Hepatocyte (in vitro differentiated cells): ENCODE results near the gene CES3. TPM values are rescaled to one million over a fixed set of nuclear protein-coding genes. Genes with fewer than 3 reads are reported as not detected.

Experiments used
- DNase-seq: peaks from one replicate; pipeline ENCODE4 v3.0.0-alpha.2; 2016; ENCODE audit warnings: low spot score
- H2AFZ ChIP-seq: fragments of 200-600 bp; sonication (generic); 2 replicates; pipeline ENCODE4 v1.6.0; 2016; ENCODE audit warnings: antibody characterized with exemption, mild to moderate bottlenecking
- H3K27ac ChIP-seq: fragments of 200-600 bp; sonication (generic); 2 replicates; pipeline ENCODE4 v1.5.1; 2016; ENCODE audit warnings: mild to moderate bottlenecking
- H3K27me3 ChIP-seq: fragments of 200-600 bp; sonication (generic); 2 replicates; pipeline ENCODE4 v1.6.1; 2016
- H3K36me3 ChIP-seq: fragments of 200-600 bp; sonication (generic); replicated peaks from 2 replicates; pipeline ENCODE4 v1.5.1; 2016; ENCODE audit warnings: low read depth; ENCODE audit not compliant: insufficient read depth
- H3K4me1 ChIP-seq: fragments of 200-600 bp; sonication (generic); 2 replicates; pipeline ENCODE4 v1.5.1; 2016; ENCODE audit warnings: mild to moderate bottlenecking, moderate library complexity; ENCODE audit not compliant: insufficient read depth
- H3K4me2 ChIP-seq: fragments of 200-600 bp; sonication (generic); 2 replicates; pipeline ENCODE4 v1.6.0; 2016
- H3K4me3 ChIP-seq: fragments of 200-600 bp; sonication (generic); 2 replicates; pipeline ENCODE4 v1.5.1; 2016; ENCODE audit warnings: mild to moderate bottlenecking
- H3K79me2 ChIP-seq: fragments of 200-600 bp; sonication (generic); 2 replicates; pipeline ENCODE4 v1.6.0; 2017; ENCODE audit warnings: mild to moderate bottlenecking
- H3K9me2 ChIP-seq: fragments of 200-600 bp; sonication (generic); replicated peaks from 2 replicates; pipeline ENCODE4 v1.6.0; 2017; ENCODE audit warnings: mild to moderate bottlenecking; ENCODE audit not compliant: insufficient read depth
- H3K9me3 ChIP-seq: fragments of 200-600 bp; sonication (generic); 2 replicates; pipeline ENCODE4 v1.5.1; 2016; ENCODE audit warnings: low read depth, mild to moderate bottlenecking
- H4K20me1 ChIP-seq: fragments of 200-600 bp; sonication (generic); 2 replicates; pipeline ENCODE4 v1.6.0; 2016; ENCODE audit warnings: mild to moderate bottlenecking; ENCODE audit not compliant: insufficient read depth, poor library complexity, severe bottlenecking
- EZH2 ChIP-seq: fragments of 200-600 bp; sonication (generic); IDR thresholded peaks from 2 replicates; pipeline ENCODE4 v1.6.1; 2016; ENCODE audit warnings: antibody characterized with exemption, mild to moderate bottlenecking, borderline replicate concordance
- EZH2phosphoT487 ChIP-seq: fragments of 200-600 bp; sonication (generic); IDR thresholded peaks from one replicate; pipeline ENCODE4 v1.6.1; 2018; ENCODE audit warnings: antibody characterized with exemption, mild to moderate bottlenecking, low read depth, moderate library complexity; ENCODE audit not compliant: unreplicated experiment, severe bottlenecking
- WGBS: methylation state at CpG from one replicate; pipeline ENCODE4 v1.1.6; 2016; ENCODE audit warnings: low lambda C conversion rate; ENCODE audit errors: missing lambda C conversion rate; 5-methylcytosine and 5-hydroxymethylcytosine counted together
- polyA plus RNA-seq: library from polyadenylated mRNA; unstranded; fragments of >200 nt; fragmentation: Nextera tagmentation; extraction: Ambion mirVana; gene quantifications from 2 replicates; pipeline ENCODE4 v1.2.1, GENCODE V29; 2016
- total RNA-seq: library from RNA; depleted of rRNA; stranded (reverse); fragments of >200 nt; gene quantifications from 2 replicates; pipeline ENCODE4 v1.2.3, GENCODE V29; 2014
- TF ChIP-seq, protein P1 (sequence below): fragments of 200-600 bp; sonication (generic); IDR thresholded peaks from 2 replicates; pipeline ENCODE4 v1.5.1; 2016; ENCODE audit warnings: antibody characterized with exemption, mild to moderate bottlenecking; ENCODE audit not compliant: poor library complexity

CES3 gene
- total and polyA plus RNA-seq, 2 experiments from 2014 or later = 1.7 to 3.8 TPM

DNA sequence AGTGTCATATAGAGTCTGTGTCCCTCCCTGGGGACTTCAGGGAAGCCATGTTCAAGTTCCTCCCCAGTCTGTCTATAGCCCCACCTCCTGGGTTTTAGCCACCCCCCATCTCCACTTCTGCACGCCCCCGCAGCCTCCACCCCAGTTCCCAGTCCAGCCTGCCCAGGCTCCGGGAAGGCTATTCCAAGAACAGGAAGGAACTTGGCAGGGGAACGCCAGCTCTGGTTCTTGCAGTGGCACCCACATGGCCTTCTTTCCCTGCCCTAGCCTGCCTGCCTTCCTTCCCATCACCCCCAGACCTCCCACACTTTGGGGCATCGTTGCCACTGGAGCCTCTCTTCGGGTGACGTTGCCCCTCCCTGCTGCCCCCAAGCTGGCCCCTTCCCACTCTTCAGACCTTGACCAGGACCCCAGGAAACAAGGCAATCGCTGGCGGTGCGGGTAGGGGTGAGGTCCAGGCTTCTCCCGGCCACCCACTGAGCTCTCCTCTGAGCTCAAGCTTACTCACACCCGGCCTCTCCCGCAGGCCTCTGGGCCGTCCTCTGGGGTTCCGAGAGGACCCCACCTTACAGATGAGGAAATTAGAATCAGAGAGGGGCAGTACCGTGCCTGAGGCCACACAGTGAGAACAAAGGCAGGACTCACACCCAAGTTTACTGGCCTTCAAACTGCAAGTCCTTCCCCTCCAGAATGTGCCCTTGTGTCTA lies 18.1 kb downstream of the CES3 start:
- DNase-seq = no peak
- WGBS = 76% methylated on average over 15 of the region's 16 CpGs
- TF ChIP-seq, protein P1, sequence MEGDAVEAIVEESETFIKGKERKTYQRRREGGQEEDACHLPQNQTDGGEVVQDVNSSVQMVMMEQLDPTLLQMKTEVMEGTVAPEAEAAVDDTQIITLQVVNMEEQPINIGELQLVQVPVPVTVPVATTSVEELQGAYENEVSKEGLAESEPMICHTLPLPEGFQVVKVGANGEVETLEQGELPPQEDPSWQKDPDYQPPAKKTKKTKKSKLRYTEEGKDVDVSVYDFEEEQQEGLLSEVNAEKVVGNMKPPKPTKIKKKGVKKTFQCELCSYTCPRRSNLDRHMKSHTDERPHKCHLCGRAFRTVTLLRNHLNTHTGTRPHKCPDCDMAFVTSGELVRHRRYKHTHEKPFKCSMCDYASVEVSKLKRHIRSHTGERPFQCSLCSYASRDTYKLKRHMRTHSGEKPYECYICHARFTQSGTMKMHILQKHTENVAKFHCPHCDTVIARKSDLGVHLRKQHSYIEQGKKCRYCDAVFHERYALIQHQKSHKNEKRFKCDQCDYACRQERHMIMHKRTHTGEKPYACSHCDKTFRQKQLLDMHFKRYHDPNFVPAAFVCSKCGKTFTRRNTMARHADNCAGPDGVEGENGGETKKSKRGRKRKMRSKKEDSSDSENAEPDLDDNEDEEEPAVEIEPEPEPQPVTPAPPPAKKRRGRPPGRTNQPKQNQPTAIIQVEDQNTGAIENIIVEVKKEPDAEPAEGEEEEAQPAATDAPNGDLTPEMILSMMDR = no peak
- no peak for TF ChIP-seq EZH2
- TF ChIP-seq EZH2phosphoT487 = no peak
- Histone ChIP-seq H2AFZ (no peak overlapping the region), H3K4me3 (no peak overlapping the region), H3K4me2 (no peak overlapping the region), H3K4me1 (no peaks in the 10 kb centered on the region), H3K27me3 (no peaks in the 10 kb centered on the region), H3K27ac (no peak overlapping the region), H3K9me3 (no peaks in the 10 kb centered on the region), H3K79me2 (no peaks in the 10 kb centered on the region), H4K20me1 (no peaks in the 10 kb centered on the region), H3K36me3 (no peaks in the 10 kb centered on the region), H3K9me2 (no peaks in the 10 kb centered on the region)

DNA sequence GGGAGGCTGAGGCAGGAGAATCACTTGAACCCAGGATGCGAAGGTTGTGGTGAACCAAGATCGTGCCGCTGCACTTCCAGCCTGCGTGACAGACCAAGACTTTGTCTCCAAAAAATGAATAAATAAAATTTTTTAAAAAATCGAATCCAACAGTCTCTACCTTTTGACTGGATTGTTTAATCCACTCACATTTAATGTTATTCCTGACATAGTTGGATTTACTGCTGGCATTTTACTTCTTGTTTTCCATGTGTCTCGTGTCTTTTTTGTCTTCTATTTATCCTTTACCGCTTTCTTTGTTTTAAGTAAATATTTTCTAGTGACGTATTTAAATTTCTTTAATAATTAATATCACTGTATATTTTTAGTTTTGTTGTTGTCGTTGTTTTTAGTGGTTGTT lies 22.0 kb downstream of the CES3 start:
- no peak overlapping the region for H3K4me2 ChIP-seq
- H3K27ac ChIP-seq = no peak overlapping the region
- no peaks in the 10 kb centered on the region for H3K36me3 ChIP-seq
- no peaks in the 10 kb centered on the region for H4K20me1 ChIP-seq
- no peaks in the 10 kb centered on the region for H3K79me2 ChIP-seq
- no peaks in the 10 kb centered on the region for H3K4me1 ChIP-seq
- no peak overlapping the region for H2AFZ ChIP-seq
- DNase-seq = no peak
- no peak for TF ChIP-seq EZH2phosphoT487
- TF ChIP-seq, protein P1 = no peak
- TF ChIP-seq EZH2 = no peak
- 95% methylated on average over 9 of the region's 9 CpGs for WGBS
- H3K4me3 ChIP-seq = no peak overlapping the region
- no peaks in the 10 kb centered on the region for H3K27me3 ChIP-seq
- H3K9me3 ChIP-seq = no peaks in the 10 kb centered on the region
- no peaks in the 10 kb centered on the region for H3K9me2 ChIP-seq

DNA sequence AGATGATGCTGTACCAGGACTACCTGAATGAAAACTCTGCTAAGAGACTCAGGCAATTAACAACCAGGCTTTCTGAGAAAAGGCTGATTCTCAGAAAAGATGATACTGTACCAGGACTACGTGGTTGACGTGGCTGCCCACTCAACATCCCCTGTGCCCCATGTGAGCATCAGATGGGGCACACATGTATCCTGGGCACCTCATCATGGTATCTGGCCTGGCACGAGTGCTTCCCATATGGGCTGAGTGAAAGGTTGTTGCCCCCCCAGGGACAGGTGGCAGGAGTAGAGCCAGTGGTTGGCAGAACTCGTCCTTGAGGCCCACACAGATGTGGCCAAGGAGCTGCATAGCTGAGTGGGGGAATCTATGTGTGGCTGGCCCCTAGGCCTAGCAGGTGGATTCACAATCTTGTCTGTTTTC lies 23.8 kb downstream of the CES3 start:
- 94% methylated on average over 4 of the region's 4 CpGs for WGBS
- no peak overlapping the region for H3K27ac ChIP-seq
- no peaks in the 10 kb centered on the region for H3K27me3 ChIP-seq
- H3K36me3 ChIP-seq = no peaks in the 10 kb centered on the region
- no peaks in the 10 kb centered on the region for H3K9me2 ChIP-seq
- DNase-seq = no peak
- no peaks in the 10 kb centered on the region for H3K79me2 ChIP-seq
- TF ChIP-seq EZH2 (no peak), EZH2phosphoT487 (no peak)
- TF ChIP-seq, protein P1 = no peak
- no peak overlapping the region for H3K4me3 ChIP-seq
- no peak overlapping the region for H3K4me2 ChIP-seq
- no peaks in the 10 kb centered on the region for H3K9me3 ChIP-seq
- no peaks in the 10 kb centered on the region for H3K4me1 ChIP-seq
- no peaks in the 10 kb centered on the region for H4K20me1 ChIP-seq
- H2AFZ ChIP-seq = no peak overlapping the region
